ENCODE results near the gene RNASE8. TPM values are rescaled to one million over a fixed set of nuclear protein-coding genes. Genes with fewer than 3 reads are reported as not detected.

Gene RNASE8
- polyA plus RNA-seq, 1 donor, result not detected

GRCh38 chr14:21072781-21073339, 15.2 kb downstream of the RNASE8 start:
- DNase-seq (ENCODE audit: low read depth), result no peak

- DNase-seq (ENCODE audit: low read depth), result no peak
These were observed 16.3 kb downstream of the RNASE8 start for GRCh38 chr14:21073921-21074320.

GRCh38 chr14:21074398-21075272, 17.0 kb downstream of the RNASE8 start:
- no peak for DNase-seq (ENCODE audit: low read depth)

- DNase-seq (ENCODE audit: low read depth), result no peak
These were observed 18.3 kb downstream of the RNASE8 start for GRCh38 chr14:21075719-21076437.

GRCh38 chr14:21077672-21078071, 20.1 kb downstream of the RNASE8 start:
- DNase-seq (ENCODE audit: low read depth), result no peak

GRCh38 chr14:21078287-21078686, 20.7 kb downstream of the RNASE8 start:
- no peak for DNase-seq (ENCODE audit: low read depth)

- no peak for DNase-seq (ENCODE audit: low read depth)
These were observed 21.1 kb downstream of the RNASE8 start for GRCh38 chr14:21078726-21079125.

- DNase-seq (ENCODE audit: low read depth), result no peak
These were observed 24.0 kb downstream of the RNASE8 start for GRCh38 chr14:21081521-21082142.

- no peak for DNase-seq (ENCODE audit: low read depth)
These were observed 26.1 kb downstream of the RNASE8 start for GRCh38 chr14:21083565-21084325.

- no peak for DNase-seq (ENCODE audit: low read depth)
These were observed 26.8 kb downstream of the RNASE8 start for GRCh38 chr14:21084396-21084795.

GRCh38 chr14:21084998-21085853, 27.6 kb downstream of the RNASE8 start:
- DNase-seq (ENCODE audit: low read depth), result no peak

- no peak for DNase-seq (ENCODE audit: low read depth)
These were observed 29.3 kb downstream of the RNASE8 start for GRCh38 chr14:21086908-21087293.

GRCh38 chr14:21087294-21088091, 29.9 kb downstream of the RNASE8 start:
- no peak for DNase-seq (ENCODE audit: low read depth)

- no peak for DNase-seq (ENCODE audit: low read depth)
These were observed 31.1 kb downstream of the RNASE8 start for GRCh38 chr14:21088687-21089086.

- DNase-seq (ENCODE audit: low read depth), result no peak
These were observed 31.6 kb downstream of the RNASE8 start for GRCh38 chr14:21089271-21089670.

GRCh38 chr14:21089877-21090193, 32.2 kb downstream of the RNASE8 start:
- DNase-seq (ENCODE audit: low read depth), result no peak

GRCh38 chr14:21090194-21090939, 32.7 kb downstream of the RNASE8 start:
- DNase-seq (ENCODE audit: low read depth), result no peak

GRCh38 chr14:21090940-21091663, 33.5 kb downstream of the RNASE8 start:
- DNase-seq (ENCODE audit: low read depth), result no peak

Measured in forelimb muscle (tissue), 1 donor.